Daoy (cell line): ENCODE data around the gene COA8. TPM values are rescaled to one million over a fixed set of nuclear protein-coding genes. Genes with fewer than 3 reads are reported as not detected.
"Not testable (repeated sequence)": the region's sequence is repeated elsewhere in the genome, so short reads cannot be mapped to it uniquely, and the experiment has no call there.

Source experiments
- DNase-seq: peaks from one replicate; pipeline ENCODE4 v3.0.0-alpha.2; 2015; ENCODE audit warnings: low read depth
- total RNA-seq: library from RNA; depleted of rRNA; stranded (reverse); fragments of >200 nt; shearing (Covaris generic); gene quantifications from 2 replicates; pipeline ENCODE4 v1.2.3, GENCODE V29; 2014

Gene COA8
- total RNA-seq, 1 experiment from 2014 or later, result 48.2 TPM

- not testable (repeated sequence) for DNase-seq
Observed at GRCh38 chr14:103525430-103526246, 37.1 kb upstream of the COA8 start.

GRCh38 chr14:103526247-103526913, 36.4 kb upstream of the COA8 start:
- DNase-seq, result no peak

GRCh38 chr14:103526914-103527248, 35.9 kb upstream of the COA8 start:
- DNase-seq, result no peak

GRCh38 chr14:103527408-103528145, 35.2 kb upstream of the COA8 start:
- DNase-seq, result peak; percentile 88

- no peak for DNase-seq
Observed at GRCh38 chr14:103528146-103528586, 34.6 kb upstream of the COA8 start.

- peak; percentile 95 for DNase-seq
Observed at GRCh38 chr14:103528587-103529382, 34.0 kb upstream of the COA8 start, which contains the start of gene TRMT61A. Gene TRMT61A, plus strand, starts transcription at chr14:103529196. Its CDS starts 783 bp downstream, at chr14:103529979.

GRCh38 chr14:103529383-103530365, 33.1 kb upstream of the COA8 start:
- DNase-seq, result no peak

- no peak for DNase-seq
Observed at GRCh38 chr14:103530390-103530789, 32.4 kb upstream of the COA8 start.

GRCh38 chr14:103530831-103531230, 31.9 kb upstream of the COA8 start:
- DNase-seq, result no peak

GRCh38 chr14:103531421-103532215, 31.1 kb upstream of the COA8 start:
- no peak for DNase-seq

- DNase-seq, result no peak
Observed at GRCh38 chr14:103532216-103533136, 30.3 kb upstream of the COA8 start.

GRCh38 chr14:103533137-103533998, 29.4 kb upstream of the COA8 start:
- no peak for DNase-seq

- no peak for DNase-seq
Observed at GRCh38 chr14:103533999-103534575, 28.7 kb upstream of the COA8 start.

GRCh38 chr14:103534576-103535061, 28.1 kb upstream of the COA8 start:
- DNase-seq, result no peak

GRCh38 chr14:103535081-103535890, 27.5 kb upstream of the COA8 start:
- DNase-seq, result no peak
